ENCODE measurements around the gene SEC16B.

DNA sequence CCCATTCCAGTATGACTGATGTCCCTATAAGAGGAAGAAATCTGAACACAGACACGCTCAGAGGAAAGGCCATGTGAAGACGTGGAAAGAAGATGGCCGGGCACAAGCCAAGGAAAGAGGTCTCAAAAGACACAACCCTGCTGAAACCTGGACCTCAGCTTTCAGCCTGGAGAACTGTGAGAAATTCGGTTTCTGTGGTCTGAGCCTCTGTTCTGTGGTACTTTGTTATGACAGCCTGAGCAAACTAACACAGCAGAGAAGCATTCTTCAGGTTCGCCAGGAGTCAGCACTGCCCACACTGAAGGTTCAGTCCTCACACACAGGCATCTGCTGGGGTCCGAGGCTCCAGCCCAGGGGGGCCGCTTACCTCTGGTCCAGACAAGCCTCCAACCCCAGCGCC lies 37.7 kb downstream of the SEC16B start:
- TF ChIP-seq TCF7L2 (IDR thresholded peaks at IDR 0.05; ENCODE audit: low read depth, low read length): no peak
- TF ChIP-seq, protein P1, sequence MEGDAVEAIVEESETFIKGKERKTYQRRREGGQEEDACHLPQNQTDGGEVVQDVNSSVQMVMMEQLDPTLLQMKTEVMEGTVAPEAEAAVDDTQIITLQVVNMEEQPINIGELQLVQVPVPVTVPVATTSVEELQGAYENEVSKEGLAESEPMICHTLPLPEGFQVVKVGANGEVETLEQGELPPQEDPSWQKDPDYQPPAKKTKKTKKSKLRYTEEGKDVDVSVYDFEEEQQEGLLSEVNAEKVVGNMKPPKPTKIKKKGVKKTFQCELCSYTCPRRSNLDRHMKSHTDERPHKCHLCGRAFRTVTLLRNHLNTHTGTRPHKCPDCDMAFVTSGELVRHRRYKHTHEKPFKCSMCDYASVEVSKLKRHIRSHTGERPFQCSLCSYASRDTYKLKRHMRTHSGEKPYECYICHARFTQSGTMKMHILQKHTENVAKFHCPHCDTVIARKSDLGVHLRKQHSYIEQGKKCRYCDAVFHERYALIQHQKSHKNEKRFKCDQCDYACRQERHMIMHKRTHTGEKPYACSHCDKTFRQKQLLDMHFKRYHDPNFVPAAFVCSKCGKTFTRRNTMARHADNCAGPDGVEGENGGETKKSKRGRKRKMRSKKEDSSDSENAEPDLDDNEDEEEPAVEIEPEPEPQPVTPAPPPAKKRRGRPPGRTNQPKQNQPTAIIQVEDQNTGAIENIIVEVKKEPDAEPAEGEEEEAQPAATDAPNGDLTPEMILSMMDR (IDR thresholded peaks at IDR 0.05): no peak
- TF ChIP-seq, protein P2, sequence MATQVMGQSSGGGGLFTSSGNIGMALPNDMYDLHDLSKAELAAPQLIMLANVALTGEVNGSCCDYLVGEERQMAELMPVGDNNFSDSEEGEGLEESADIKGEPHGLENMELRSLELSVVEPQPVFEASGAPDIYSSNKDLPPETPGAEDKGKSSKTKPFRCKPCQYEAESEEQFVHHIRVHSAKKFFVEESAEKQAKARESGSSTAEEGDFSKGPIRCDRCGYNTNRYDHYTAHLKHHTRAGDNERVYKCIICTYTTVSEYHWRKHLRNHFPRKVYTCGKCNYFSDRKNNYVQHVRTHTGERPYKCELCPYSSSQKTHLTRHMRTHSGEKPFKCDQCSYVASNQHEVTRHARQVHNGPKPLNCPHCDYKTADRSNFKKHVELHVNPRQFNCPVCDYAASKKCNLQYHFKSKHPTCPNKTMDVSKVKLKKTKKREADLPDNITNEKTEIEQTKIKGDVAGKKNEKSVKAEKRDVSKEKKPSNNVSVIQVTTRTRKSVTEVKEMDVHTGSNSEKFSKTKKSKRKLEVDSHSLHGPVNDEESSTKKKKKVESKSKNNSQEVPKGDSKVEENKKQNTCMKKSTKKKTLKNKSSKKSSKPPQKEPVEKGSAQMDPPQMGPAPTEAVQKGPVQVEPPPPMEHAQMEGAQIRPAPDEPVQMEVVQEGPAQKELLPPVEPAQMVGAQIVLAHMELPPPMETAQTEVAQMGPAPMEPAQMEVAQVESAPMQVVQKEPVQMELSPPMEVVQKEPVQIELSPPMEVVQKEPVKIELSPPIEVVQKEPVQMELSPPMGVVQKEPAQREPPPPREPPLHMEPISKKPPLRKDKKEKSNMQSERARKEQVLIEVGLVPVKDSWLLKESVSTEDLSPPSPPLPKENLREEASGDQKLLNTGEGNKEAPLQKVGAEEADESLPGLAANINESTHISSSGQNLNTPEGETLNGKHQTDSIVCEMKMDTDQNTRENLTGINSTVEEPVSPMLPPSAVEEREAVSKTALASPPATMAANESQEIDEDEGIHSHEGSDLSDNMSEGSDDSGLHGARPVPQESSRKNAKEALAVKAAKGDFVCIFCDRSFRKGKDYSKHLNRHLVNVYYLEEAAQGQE (IDR thresholded peaks at IDR 0.05; ENCODE audit: insufficient read depth in 1 of 2, low read depth in 2 of 2, low read length in 1 of 2): no peak

All from Panc1 (cell line).